Adipose tissue (tissue), 3 donors: ENCODE results near the gene MIA. TPM values are rescaled to one million over a fixed set of nuclear protein-coding genes. Genes with fewer than 3 reads are reported as not detected.
"Not testable (repeated sequence)": the region's sequence is repeated elsewhere in the genome, so short reads cannot be mapped to it uniquely, and the experiment has no call there.

ENCODE experiments used
- H3K27ac ChIP-seq: one replicate; pipeline ENCODE4 v1.5.1; 2013; ENCODE audit warnings: low read depth, low read length
- WGBS, 3 donors: extraction: QIAGEN DNeasy Blood & Tissue Kit; methylation state at CpG; one replicate each; pipeline ENCODE4 v1.1.7; 2013; 5-methylcytosine and 5-hydroxymethylcytosine counted together
- polyA plus RNA-seq, 3 donors: library from polyadenylated mRNA; stranded (reverse); fragments of 200-250 nt; gene quantifications; one replicate each; pipeline ENCODE4 v1.2.3, GENCODE V29; 2013
- donor health status: healthy with polysubstance abuse.
- donor health status: Bipolar disorder and iron deficiency.
- donor health status: healthy.

The MIA gene
- under 1 TPM in 2 of 3 donors, not detected in 1; 0.61 to 0.67 TPM for polyA plus RNA-seq

DNA sequence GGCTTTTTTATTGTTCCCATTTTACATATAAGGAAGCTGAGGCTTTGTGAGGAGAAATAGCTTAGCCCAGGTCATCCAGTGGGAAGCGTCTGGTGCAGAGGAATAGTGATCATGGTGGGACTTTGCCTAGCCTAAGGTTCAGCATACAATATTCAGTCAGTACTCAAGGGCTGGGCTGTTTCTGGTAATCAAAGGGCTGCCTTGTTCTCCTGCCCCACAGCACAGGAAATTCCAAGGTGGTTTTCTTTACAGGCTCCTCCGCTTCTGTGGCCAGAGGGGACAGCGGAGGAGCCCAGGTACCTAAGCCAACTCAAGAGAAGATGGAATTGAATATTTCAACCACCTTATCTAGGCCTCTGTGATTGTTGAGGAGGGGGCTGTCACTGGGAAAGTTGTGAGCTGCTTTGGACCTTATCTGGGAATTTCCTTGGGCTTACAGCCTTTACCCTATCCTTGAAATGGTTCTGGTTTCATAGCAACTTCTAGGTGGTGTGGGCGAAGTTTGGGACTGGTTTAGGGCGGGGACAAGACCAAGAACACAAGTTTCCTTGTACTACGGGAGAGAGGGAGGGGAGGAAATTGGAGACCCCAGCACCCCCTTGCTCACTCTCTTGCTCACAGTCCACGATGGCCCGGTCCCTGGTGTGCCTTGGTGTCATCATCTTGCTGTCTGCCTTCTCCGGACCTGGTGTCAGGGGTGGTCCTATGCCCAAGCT lies at the start of gene MIA:
Gene MIA, plus strand, starts transcription at position 606 of the 716 bp plus-strand sequence. Its CDS starts 22 bp downstream, at position 628.
- WGBS, 3 donors: 81 to 88% (median 85%) methylated on average over 9 of the region's 9 CpGs
- no peak within 1 kb of the TSS for H3K27ac ChIP-seq

DNA sequence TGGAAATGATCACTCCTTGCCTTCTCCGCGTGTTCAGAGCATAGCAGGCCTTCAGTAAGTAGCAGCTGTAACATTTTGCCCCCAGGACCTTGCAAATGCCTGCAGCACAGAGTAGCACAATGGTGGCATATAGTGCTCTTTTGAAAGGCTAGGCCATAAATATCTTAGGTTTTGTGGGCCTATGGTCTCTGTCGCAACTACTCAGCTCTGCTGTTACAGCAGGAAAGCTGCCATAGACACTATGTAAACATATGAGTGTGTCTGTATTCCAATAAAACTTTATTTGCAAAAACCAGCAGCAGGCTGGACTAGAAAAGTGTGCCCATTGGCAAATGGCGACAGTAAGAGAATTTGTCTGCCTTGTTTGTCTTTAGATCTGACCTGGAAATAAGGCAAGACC lies 49.0 kb upstream of the MIA start:
- H3K27ac ChIP-seq: no peak overlapping the region
- 97 to 100% (median 99%) methylated on average over 4 of the region's 4 CpGs for WGBS, 3 donors

DNA sequence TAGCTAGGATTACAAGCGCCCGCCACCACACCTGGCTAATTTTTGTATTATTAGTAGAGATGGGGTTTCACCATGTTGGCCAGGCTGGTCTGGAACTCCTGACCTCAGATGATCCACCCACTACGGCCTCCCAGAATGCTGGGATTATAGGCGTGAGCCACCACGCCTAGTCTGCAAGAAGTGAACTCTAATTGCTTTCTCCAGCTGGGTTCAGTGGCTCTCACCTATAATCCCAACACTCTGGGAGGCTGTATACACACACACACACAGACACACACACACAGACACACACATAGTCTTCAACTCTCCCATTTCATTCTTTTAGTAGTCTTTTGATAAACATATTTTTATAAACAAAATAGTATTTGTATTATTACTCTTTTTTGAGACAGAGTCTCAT lies 45.3 kb upstream of the MIA start:
- 87 to 92% (median 89%) methylated on average over 5 of the region's 5 CpGs for WGBS, 3 donors
- not testable (repeated sequence) for H3K27ac ChIP-seq

DNA sequence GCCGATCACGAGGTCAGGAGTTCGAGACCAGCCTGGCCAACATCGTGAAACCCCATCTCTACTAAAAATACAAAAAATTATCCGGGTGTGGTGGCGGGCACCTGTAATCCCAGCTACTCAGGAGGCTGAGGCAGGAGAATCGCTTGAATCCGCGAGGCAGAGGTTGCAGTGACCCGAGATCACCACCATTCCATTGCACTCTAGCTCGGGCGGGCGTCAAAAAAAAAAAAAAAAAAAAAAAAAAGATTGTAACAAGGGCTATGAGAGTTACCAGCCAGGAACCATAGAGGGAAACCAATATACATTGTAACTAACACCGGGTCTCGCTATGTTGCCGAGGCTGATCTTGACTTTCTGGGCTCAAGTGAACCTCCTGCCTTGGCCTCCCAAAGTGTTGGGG lies 43.0 kb upstream of the MIA start:
- H3K27ac ChIP-seq: not testable (repeated sequence)
- 96 to 98% (median 97%) methylated on average over 16 of the region's 16 CpGs for WGBS, 3 donors

DNA sequence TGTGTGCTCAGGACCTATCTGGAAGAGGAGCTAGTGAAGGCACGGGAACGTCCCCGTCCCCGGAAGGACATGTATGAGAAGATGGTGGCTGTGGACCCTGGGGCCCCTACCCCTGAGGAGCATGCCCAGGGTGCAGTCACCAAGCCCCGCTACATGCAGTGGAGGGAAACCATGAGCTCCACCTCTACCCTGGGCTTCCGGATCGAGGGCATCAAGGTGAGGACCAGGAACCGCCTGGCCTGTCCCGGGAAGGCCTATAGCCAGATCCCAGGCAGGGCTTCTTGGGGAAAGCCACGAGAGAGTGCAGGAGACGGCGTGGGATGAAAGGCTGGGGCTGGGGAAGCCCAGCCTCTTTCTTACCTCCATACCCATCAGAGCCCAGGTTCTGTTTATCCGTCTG lies 42.2 kb upstream of the MIA start:
- no peak overlapping the region for H3K27ac ChIP-seq
- WGBS, 3 donors: 85 to 90% (median 87%) methylated on average over 10 to 13 of the region's 13 CpGs

DNA sequence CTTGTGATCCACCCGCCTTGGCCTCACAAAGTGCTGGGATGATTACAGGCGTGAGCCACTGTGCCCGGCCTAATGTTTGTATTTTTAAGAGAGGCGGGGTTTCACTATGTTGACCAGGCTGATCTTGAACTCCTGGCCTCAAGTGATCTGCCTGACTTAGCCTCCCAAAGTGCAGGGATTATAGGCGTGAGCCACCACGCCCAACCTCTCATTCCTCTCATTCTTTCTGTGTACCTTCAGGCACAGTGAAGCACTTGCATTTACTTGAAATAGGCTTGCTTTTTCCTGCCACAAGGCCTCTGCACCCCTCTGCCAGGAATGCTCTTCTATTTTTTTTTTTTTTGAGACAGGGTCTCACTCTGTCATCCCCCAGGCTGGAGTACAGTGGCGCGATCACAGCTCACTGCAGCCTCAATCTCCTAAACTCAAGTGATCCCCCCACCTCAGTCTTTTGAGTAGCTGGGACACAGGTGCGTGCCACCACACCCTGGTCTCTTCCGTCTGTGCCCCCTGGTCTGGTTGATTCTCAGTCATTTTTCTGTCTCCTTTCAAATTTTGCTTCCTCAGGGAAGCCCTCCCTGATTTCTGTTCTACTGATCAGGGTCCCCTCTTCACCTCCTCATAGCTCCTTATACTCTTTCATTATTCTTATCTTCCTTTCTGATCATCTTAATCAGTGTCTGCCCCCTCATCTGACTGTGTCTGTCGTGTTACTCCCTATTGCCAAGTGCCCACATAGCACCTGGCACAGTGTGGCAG lies 40.1 kb upstream of the MIA start:
- H3K27ac ChIP-seq: no peak overlapping the region
- 91 to 94% (median 93%) methylated on average over 11 of the region's 11 CpGs for WGBS, 3 donors

DNA sequence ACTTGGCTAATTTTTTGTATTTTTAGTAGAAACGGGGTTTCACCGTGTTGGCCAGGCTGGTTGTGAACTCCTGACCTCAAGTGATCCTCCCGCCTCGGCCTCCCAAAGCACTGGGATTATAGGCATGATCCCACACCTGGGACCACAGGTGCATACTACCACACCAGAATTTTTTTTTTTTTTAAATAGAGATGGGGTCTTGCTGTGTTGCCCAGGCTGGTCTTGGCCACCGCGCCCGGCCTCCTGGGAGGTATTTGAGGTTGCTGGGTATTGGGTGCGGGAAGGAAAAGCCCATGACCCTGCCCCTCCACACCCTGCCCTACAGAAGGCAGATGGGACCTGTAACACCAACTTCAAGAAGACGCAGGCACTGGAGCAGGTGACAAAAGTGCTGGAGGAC lies 38.7 kb upstream of the MIA start:
- WGBS, 3 donors: 85 to 96% (median 93%) methylated on average over 7 to 9 of the region's 9 CpGs
- H3K27ac ChIP-seq: no peak overlapping the region

DNA sequence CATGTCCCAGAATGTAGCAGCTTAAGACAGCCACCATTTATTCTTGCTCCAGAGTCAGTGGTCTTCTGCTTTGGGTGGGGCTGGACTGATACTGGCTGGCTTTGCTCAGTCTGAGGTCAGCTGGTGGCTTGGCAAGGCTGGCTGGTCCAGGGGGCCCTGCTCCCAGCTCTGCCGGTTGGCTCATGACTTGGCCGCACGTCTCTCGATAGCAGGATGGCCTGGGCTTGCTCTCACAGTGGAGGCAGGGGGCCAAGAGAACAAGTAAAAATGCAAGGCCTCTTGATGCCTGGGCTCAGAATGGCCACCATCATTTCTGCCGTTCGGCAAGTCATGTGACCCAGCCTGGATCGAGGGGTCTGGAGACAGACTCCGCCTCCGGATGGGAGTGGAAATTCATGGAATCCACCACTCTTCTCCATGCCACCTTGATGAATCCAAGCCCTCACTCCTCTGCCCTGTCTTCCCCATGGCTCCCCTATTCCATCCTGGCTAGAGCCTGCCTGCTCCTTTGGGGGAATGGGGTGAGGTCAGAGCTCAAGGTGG lies 38.1 kb upstream of the MIA start:
- no peak overlapping the region for H3K27ac ChIP-seq
- 77 to 88% (median 86%) methylated on average over 9 of the region's 9 CpGs for WGBS, 3 donors

DNA sequence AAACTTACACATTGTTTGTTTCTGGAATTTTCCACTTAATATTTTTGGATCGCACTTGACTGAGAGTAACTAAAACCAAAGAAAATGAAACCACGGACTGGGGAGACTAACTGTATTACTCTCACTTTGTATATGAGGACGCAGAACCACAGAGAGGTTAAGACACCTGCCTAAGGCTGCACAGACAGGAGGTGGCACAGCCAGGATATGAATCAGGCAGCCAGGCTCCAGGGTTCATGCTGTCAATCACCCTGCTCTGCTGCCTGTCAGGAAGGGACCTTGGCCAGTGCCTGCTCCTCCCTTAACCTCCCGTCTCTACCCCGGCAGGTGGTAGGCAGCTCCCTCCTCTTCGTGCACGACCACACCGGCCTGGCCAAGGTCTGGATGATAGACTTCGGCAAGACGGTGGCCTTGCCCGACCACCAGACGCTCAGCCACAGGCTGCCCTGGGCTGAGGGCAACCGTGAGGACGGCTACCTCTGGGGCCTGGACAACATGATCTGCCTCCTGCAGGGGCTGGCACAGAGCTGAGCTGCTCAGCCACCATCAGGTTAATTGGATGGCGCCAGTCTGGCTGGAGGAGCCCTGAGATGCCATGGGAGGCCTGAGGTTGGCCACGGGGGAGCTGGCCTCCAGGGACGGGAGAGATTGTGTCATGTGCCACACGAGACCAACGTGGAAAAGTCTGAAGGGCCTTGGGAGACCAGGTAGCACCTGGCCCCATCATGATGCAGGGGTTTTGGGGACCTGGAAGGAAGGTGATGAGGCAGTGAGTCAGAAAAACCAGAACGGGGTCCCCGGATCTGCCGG lies 36.1 kb upstream of the MIA start:
- 81 to 88% (median 82%) methylated on average over 22 of the region's 22 CpGs for WGBS, 3 donors
- H3K27ac ChIP-seq: no peak overlapping the region

DNA sequence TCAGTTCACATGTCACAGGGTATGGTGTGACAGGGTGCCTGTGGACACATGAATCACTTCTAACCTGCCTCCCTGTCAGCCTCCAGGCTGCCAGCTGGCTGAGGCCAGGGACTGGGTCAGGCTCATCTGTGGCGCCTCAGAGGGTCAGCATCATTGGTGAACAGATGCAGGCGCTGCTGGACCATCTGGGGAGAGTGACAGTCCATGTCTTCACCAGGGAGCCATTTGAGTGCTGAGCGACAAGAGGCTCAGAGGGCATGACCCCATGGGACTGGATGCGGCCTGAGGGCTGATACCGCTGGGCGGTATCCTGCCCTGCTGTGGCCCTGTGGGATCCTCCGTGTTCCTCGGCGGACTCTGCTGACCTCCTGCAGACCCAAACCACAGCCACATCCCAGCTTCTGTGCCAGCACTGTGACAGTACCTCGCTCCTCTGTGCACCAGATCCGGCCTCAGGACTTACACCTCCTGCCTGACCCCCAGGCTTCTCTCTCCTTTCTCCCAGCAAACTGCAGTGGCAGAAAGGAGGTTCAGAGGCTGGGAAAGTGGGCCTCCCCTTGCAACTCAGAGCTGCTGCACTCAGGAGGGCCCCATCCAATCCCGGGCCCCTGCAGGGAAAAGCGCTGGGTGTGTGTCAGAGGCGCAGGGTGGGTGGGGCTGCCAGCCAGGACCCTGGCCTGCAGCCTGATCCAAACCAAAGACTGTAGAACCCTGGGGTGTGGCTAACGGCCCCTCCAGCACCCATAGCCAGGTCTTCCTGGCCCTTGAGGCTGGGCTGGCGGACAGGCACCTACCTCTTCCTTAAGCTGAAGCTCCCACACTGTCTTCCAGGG lies 35.2 kb upstream of the MIA start:
- 69 to 79% (median 76%) methylated on average over 16 of the region's 16 CpGs for WGBS, 3 donors
- no peak overlapping the region for H3K27ac ChIP-seq

DNA sequence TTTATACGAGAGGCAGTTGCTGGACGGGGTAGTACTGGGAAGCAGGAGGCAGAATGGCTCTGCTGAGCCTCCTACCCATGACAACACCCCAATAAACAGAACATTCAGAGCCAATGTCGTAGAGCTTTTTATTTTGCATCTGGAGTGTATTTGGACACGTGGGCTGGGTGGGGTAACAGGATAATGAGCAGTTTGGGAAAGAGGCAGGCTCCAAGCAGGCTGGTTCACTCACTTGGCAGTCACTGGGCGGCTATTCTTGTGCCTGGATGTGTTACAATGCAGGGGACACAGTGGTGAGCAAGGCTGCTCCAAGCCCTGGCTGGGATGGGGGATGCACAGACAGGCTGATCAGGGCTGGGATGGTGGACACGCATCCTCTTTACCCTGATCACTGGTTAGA lies 34.6 kb upstream of the MIA start:
- no peak overlapping the region for H3K27ac ChIP-seq
- WGBS, 3 donors: 65 to 79% (median 71%) methylated on average over 6 of the region's 6 CpGs

DNA sequence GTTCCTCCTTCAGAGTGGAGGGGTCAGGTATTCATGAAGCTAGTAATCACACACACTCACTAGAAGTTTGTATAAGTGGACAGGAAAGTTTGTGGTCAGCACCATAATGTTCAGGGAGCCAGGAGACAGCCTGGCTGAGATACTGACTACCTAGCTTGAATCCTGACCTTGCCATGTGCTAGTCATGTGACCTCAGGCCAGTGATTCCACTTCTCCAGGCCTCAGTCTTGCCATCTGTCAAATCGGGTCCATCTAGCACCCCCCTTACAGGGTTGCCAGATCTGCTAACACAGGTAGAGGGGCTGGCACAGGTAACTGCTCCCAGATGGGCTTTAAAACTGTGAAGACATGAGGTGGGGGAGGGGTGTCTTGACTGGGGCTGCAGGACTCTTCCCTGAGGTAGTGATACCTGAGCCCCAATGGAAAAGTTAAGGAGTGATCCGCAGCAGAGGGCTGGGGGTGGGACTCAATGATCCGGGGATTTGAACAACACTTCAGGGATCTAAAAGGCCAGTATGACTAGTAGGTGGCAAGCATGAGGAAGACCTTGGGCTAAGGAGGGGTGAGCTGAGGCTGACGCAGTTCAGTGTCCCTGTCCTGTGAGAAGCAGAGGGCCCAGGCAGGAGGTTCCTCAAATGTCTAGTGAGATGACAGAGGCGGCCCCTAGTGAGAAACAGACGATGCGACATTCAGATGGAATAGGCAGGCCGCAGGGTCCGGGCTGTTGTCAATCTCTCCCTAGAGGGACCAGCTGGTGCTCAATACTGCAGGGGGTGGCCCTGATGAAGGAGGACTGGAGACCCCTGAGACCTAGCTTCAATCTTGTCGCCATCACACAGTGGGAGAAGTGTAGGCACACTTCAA lies 33.6 kb upstream of the MIA start:
- H3K27ac ChIP-seq: no peak overlapping the region
- 81 to 82% (median 82%) methylated on average over 10 of the region's 10 CpGs for WGBS, 3 donors

DNA sequence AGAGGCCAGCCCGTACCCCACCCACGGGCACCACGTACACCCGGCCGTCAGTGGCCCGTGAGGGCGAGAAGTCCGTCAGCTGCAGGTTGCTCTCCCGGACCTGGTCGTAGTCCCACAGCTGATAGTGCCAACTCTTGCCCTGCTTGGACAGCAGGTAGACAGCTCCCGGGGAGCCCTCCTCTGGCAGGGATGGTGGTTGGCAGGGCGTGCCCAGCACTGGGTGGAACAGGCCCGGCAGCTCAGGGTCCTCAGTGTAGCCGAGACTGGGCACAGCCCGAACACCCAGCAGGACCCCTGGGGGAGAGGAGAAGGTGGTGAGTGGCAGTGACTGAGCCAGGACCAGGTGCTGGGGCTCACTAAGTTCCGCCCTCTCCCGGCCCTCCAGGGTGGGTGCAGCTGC lies 32.8 kb upstream of the MIA start:
- 40 to 87% (median 86%) methylated on average over 15 to 17 of the region's 17 CpGs for WGBS, 3 donors
- H3K27ac ChIP-seq: no peak overlapping the region

DNA sequence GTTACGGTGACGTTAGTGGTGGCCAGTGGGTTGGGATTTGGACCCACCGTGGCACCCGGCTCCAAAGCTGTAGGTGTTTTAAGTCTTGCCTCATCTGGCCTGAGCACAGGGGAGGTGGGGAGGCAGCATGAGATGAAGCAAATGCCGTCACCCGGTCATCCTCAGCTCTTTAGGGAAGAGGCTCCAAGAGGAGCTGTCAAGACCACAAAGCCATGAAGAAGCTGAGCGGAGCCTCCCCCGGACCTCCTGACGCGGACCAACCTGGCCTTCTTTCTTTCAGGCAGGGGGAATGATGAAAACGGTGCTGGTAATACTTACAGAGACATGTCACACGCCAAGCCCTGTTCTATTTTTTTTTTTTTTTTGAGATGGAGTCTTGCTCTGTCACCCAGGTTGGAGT lies 32.4 kb upstream of the MIA start:
- no peak overlapping the region for H3K27ac ChIP-seq
- WGBS, 3 donors: 90% methylated on average over 12 of the region's 12 CpGs

DNA sequence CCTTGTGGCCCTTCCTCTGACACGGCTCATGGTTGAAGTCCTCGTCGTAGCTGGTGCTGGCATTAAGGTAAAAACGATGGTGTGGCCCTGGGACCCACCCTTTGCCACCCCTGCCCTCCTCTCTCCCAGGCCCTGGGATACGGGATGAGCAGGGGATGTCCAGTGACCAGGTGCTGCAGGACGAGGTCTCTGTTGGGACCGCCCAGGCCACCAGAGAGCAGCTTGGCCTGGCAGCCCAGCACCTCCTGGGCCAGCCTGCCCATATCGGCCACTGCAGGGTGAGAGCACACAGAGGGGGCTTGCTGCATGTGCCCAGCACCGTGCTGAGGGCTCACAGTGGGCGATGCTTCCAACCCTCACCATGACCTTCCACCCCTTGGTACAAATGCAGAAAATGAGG lies 31.4 kb upstream of the MIA start:
- no peak overlapping the region for H3K27ac ChIP-seq
- 88 to 96% (median 92%) methylated on average over 10 of the region's 10 CpGs for WGBS, 3 donors

DNA sequence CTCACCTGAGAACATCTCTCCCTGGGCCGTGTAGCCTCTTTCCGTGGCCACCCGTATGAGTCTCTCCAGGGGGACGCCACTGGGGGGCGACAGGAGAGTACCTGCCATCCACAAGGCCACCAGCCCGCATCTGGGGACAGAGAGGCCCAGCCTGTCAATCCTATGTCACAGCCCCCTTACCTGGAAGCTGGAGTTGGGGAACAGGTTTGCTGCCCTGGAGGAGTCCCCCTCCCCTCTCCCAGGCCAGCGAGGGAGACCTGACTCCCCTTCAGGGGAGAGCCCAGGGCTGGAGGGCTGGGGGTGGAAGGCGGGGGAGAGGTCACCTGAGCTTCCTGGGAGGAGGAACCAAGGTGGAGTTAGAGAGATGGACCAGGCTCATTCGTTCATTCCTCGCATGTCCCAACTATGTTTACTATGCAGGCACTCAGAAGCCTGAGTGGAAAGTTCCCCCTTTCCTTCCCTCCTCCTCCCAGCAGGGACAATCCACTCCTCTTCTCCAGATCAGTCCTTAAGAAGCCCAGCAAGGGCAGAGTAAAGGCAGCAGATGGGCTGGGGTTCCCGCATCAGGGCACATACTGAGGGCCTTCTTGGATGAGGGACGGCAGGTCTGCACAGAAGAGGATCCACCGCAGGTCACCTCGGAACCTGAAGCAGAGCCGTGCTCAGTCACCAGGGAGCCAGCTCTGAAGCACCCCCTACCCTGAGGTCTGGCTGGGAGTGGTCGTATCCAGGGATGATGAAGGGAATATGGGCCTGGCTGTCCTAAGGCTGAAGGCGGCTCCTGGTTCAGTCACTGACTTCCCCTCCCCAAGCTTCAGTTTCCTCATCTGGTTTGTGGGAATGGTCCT lies 30.5 kb upstream of the MIA start:
- 65 to 81% (median 79%) methylated on average over 17 of the region's 17 CpGs for WGBS, 3 donors
- no peak overlapping the region for H3K27ac ChIP-seq
